Gastroesophageal sphincter (tissue), 3 donors: Measurements from ENCODE around the gene STK32C.

ENCODE experiments used
- CTCF ChIP-seq, 4 experiments: fragments of 200-600 bp in 2 of 4; fragments of 450-650 bp in 2 of 4; sonication (generic) in 1 of 4; IDR thresholded peaks; one replicate each; pipeline ENCODE4 v1.5.1; 2017 to 2019; ENCODE audit warnings: antibody characterized with exemption in 4 of 4, mild to moderate bottlenecking in 2 of 4, moderate library complexity in 2 of 4
- EP300 ChIP-seq: sonication (generic); formaldehyde crosslinking; IDR thresholded peaks from one replicate; pipeline ENCODE4 v1.6.1; 2017; ENCODE audit warnings: antibody characterized with exemption, mild to moderate bottlenecking
- POLR2A ChIP-seq, 2 donors: fragments of 450-650 bp; IDR thresholded peaks; one replicate each; pipeline ENCODE4 v1.6.1; 2017; ENCODE audit warnings: antibody characterized with exemption in 2 of 2, mild to moderate bottlenecking in 2 of 2, moderate library complexity in 1 of 2
- POLR2AphosphoS5 ChIP-seq: sonication (generic); formaldehyde crosslinking; IDR thresholded peaks from one replicate; pipeline ENCODE4 v1.6.1; 2017; ENCODE audit warnings: antibody characterized with exemption

GRCh38 chr10:132198381-132199181 lies 109.2 kb downstream of the STK32C start:
- TF ChIP-seq CTCF (IDR thresholded peaks at IDR 0.05): no peak
- no peak for TF ChIP-seq POLR2AphosphoS5
- no peak for TF ChIP-seq POLR2A (IDR thresholded peaks at IDR 0.05)
- no peak for TF ChIP-seq EP300
